ENCODE results near the gene RELT. TPM values are rescaled to one million over a fixed set of nuclear protein-coding genes. Genes with fewer than 3 reads are reported as not detected.

The RELT gene
- total RNA-seq, 1 experiment from 2014 or later = 13.8 TPM

DNA sequence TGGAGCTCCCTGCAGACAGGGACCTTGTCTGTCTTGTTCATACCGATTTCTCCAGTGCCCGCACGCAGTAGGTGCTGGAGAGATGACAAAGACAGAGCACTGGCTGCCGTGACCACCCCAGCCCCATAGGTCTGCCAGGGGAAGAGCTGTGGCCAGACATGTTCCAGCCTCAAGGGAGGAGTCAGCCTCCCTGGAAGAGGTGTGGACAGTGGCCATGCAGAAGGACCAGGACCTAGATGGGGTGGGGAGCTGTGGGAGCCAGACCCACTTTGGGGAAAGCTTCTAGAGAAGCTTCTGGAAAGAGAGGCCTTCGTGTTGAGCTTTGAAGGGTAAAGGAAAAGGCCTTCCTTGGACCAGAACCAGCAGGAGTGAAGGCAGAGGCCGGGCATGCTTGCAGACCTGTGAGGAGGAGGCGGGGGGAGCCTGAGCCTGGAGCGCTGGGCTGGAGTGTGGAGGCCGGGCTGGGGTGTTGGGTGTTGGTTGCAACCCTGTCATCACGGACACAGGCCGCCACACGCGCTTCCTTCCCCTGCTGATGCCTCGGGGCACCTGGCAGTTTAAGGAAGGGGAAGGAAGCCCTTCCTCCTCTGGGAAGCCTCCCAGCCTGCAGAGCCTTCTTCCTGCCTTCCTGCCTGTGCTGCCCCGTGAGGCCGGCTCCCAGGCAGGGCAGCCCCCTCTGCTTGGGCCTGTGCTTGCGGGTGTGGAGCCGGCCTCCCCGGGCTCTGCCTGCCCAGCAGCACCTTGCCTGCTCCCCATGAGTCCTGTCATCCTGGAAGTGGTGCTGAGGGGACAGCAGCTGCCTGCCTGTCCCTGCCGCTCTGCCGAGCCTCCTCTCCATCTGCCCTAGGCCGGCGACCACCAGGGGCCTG lies 12.3 kb downstream of the RELT start:
- H2AFZ ChIP-seq (ENCODE audit: low read depth, low read length, poor library complexity, severe bottlenecking) = no peak overlapping the region
- H3K9me2 ChIP-seq (ENCODE audit: insufficient read depth) = no peaks in the 10 kb centered on the region
- no peaks in the 10 kb centered on the region for H4K20me1 ChIP-seq (ENCODE audit: insufficient read depth)
- POLR2A ChIA-PET = no interaction called here
- no peak overlapping the region for H3K4me2 ChIP-seq (ENCODE audit: low read length)
- BruUV-seq (replicated peaks) = no TSS peak
- intact Hi-C loops (cut with micrococcal nuclease) = no loop called here
- no peaks in the 10 kb centered on the region for H3K27me3 ChIP-seq (ENCODE audit: insufficient read depth, low read length)
- H3K9ac ChIP-seq (ENCODE audit: low read length) = no peak overlapping the region
- DNase-seq (ENCODE audit: low read depth, low spot score) (no peak), ATAC-seq (no peak)
- no peak overlapping the region for H3K4me3 ChIP-seq (replicated peaks in 1 of 2; ENCODE audit: low read depth in 1 of 2, low read length in 2 of 2)
- RAD21 ChIA-PET (ENCODE audit: low non-redundant PET in 1 of 2, low total read pairs in 2 of 2, uncharacterized antibody in 2 of 2, unreplicated experiment in 2 of 2) = no interaction called here
- no peaks in the 10 kb centered on the region for H3K9me3 ChIP-seq (ENCODE audit: control insufficient read depth in 1 of 2, insufficient read depth in 1 of 2, low read depth in 1 of 2, low read length in 2 of 2)
- peaks cover 70% of the 10 kb centered on the region for H3K79me2 ChIP-seq (ENCODE audit: insufficient read depth, low read length)
- H3K36me3 ChIP-seq (ENCODE audit: control insufficient read depth in 1 of 2, insufficient read depth in 2 of 2, low read length in 2 of 2) = peaks cover 0 to under 1% of the 10 kb centered on the region in 2 experiments; a peak in 1 of 4 replicates
- peaks cover 4 to 28% of the 10 kb centered on the region in 2 experiments; a peak in 3 of 4 replicates for H3K4me1 ChIP-seq (ENCODE audit: control insufficient read depth in 1 of 2, insufficient read depth in 2 of 2, low read length in 2 of 2)
- CTCF ChIA-PET = interaction anchor here (1.9 kb wide), 1 partner anchor 37 kb away, joined by 6 read pairs; no protein-coding TSS in a partner anchor
- no peak for TF ChIP-seq TCF7L2 (IDR thresholded peaks at IDR 0.05; ENCODE audit: borderline replicate concordance, extremely low read depth, insufficient read depth, insufficient read length)
- no peak for TF ChIP-seq JUND (IDR thresholded peaks at IDR 0.05)
- TF ChIP-seq POLR2A (IDR thresholded peaks at IDR 0.05; ENCODE audit: borderline replicate concordance, extremely low read depth, insufficient read depth, insufficient read length) = no peak
- TF ChIP-seq CBX3 (IDR thresholded peaks at IDR 0.05; ENCODE audit: low read depth) = no peak
- no peak for TF ChIP-seq ELF1 (IDR thresholded peaks at IDR 0.05; ENCODE audit: borderline replicate concordance, low read depth)
- TF ChIP-seq, protein P1, sequence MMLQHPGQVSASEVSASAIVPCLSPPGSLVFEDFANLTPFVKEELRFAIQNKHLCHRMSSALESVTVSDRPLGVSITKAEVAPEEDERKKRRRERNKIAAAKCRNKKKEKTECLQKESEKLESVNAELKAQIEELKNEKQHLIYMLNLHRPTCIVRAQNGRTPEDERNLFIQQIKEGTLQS (IDR thresholded peaks at IDR 0.05) = no peak
- TF ChIP-seq YY1 (IDR thresholded peaks at IDR 0.05; ENCODE audit: extremely low read depth, insufficient replicate concordance, low read depth, low read length) = no peak
- TF ChIP-seq SRF (IDR thresholded peaks at IDR 0.05; ENCODE audit: low read depth) = no peak
- no peak for TF ChIP-seq ZNF274 (IDR thresholded peaks at IDR 0.05; ENCODE audit: low read depth, low read length)
- TF ChIP-seq, protein P2, sequence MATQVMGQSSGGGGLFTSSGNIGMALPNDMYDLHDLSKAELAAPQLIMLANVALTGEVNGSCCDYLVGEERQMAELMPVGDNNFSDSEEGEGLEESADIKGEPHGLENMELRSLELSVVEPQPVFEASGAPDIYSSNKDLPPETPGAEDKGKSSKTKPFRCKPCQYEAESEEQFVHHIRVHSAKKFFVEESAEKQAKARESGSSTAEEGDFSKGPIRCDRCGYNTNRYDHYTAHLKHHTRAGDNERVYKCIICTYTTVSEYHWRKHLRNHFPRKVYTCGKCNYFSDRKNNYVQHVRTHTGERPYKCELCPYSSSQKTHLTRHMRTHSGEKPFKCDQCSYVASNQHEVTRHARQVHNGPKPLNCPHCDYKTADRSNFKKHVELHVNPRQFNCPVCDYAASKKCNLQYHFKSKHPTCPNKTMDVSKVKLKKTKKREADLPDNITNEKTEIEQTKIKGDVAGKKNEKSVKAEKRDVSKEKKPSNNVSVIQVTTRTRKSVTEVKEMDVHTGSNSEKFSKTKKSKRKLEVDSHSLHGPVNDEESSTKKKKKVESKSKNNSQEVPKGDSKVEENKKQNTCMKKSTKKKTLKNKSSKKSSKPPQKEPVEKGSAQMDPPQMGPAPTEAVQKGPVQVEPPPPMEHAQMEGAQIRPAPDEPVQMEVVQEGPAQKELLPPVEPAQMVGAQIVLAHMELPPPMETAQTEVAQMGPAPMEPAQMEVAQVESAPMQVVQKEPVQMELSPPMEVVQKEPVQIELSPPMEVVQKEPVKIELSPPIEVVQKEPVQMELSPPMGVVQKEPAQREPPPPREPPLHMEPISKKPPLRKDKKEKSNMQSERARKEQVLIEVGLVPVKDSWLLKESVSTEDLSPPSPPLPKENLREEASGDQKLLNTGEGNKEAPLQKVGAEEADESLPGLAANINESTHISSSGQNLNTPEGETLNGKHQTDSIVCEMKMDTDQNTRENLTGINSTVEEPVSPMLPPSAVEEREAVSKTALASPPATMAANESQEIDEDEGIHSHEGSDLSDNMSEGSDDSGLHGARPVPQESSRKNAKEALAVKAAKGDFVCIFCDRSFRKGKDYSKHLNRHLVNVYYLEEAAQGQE (IDR thresholded peaks at IDR 0.05; ENCODE audit: low read depth) = no peak
- TF ChIP-seq EGR1 (IDR thresholded peaks at IDR 0.05; ENCODE audit: low read depth) = no peak
- TF ChIP-seq, protein P3, sequence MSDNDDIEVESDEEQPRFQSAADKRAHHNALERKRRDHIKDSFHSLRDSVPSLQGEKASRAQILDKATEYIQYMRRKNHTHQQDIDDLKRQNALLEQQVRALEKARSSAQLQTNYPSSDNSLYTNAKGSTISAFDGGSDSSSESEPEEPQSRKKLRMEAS (IDR thresholded peaks at IDR 0.05) = no peak
- no peak for TF ChIP-seq SIN3A (IDR thresholded peaks at IDR 0.05; ENCODE audit: low read depth)
- H3K27ac ChIP-seq (ENCODE audit: low read depth, low read length) = no peak overlapping the region
